ENCODE results near the gene DAAM1.

The DAAM1 gene

DNA sequence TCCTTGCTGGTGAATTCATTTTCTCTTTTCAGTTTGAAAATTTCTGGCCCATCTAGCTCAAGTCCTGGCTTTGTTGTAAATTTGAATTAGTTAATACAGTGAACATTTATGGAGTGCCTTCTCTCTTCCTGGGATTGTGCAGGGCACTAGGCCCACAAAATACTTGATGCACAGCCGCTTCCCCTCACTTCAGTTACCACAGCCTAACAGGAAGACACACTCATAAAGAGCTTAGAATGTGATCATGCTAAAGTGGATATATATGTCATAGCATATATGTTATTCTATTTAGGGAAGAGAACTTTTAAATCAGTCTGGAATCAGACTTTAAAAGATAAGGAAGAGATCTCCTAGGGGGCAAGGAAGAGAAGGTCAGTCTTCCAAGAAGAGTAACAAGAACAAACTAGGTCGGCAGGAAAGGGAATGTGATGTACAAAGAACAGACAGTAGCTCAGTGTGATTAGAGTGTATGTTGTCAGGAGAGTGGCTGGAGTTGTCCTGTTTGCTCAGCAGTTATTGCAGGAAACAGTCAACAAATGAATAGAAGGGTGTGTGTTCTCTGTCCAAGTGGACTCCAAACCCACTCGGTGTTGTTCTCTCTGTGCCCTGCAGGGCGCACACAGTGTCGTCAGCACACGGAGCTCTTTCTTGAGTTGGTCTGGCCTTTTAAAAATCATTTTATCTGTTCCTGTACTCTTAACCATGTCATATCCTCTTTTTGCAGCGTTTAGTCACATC is 74.4 kb downstream of the DAAM1 start:
- DNase-seq = peak; percentile 81

DNA sequence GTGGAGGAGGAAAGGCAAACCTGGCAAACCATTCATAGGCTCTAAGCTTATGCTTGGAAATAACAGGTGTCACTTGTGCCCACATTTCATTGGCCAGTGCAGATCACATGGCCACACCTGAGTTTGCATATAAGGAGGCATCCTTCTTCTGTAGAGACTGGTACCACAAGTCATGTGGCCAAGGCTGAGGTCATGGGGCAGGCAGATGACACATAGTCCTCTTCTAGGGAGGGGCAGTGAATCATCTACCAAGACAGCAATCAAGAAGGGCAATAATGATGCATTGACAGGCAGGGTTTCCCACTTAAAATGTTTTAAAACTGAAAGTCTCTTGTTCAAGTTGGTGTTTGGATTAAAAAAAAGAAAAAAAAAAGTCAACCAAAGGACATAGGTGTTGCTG is 77.3 kb downstream of the DAAM1 start:
- DNase-seq = no peak

DNA sequence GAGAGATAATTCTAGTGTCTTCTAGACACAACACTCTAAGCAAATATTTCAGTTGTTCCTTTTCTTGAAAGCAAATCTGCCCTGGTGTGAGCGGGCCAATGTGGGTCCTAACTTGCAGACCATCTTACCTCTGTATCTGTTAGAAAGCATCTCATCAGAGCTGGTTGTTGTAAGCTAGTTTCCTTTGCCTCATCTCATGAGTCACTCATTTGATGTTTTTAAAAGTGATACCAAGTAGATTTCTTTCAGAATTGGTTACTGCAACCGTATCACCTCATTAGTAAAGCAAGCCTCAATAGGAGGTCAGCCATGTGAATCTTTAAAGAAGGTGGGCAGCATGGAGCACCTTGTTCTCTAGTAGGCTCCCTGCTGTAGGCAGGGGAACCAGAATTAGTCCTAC is 78.6 kb downstream of the DAAM1 start:
- DNase-seq = no peak

DNA sequence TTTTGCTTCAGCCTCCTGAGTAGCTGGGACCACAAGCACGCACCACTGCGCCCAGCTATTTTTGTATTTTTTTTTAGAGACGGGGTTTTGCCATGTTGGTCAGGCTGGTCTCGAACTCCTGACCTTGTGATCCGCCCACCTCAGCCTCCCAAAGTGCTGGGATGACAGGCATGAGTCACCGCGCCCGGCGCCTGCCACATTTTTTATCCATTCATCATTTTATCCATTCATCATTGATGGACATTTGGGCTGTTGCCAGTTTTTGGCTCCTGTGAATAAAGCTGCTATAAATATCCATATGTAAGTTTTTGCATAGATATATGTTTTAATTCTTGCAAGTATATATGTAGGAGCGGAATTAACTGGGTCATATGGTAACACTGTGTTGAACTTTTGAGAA is 79.5 kb downstream of the DAAM1 start:
- DNase-seq = no peak

DNA sequence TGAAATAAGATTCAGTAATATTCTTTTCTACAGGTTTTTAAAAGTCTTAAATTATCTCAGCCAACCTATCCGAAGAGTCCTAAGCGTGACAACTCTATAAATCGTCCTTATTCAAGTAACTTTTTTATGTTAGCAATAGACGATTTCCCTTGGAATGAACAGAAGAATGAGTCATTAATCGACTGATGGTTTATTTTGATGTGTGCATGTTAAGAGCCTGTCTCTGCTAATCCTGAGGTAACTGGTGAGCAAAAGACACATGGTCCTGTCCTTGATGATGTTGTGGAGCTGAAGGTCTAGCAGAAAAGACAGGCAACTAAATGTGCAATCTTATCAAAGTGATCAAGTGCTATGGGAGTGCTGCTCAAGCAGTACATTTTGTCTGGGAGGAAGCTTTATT is 80.4 kb downstream of the DAAM1 start:
- no peak for DNase-seq

DNA sequence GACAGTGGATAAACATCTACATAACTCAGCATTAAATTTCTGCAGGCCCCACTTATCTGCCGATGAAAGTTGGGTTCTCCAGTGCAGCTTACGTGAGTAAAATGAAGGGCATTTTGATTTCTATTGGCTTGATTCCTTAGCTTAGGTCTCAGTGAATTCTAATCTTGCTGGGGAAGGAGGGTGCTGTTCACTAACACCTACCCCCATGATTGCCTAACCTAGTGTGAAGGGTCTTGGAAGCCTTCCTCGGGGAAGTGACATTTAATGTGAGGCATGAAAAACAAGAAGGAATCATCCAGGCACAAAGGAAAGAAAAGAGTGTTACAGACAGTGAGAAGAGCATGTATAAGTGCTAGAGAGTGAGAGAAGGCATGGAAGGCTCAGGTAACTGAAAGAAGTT is 81.0 kb downstream of the DAAM1 start:
- DNase-seq = no peak

DNA sequence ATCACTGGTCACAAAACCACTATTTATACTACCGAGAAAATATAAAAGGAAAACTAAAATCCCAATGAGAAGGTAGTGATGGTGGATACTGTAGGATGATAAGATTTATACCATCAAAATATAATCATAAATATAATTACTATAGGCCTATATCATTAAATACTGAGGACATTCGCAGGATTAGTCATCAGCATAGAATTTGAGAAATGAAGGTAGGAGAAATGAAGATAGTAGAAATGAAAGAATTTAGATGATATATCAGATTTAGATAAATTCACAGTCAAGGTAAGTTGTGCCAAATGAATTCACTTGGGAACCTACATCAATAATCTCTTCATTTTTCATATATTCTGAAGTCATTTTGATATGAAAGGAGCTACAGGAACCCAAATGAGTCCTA is 82.8 kb downstream of the DAAM1 start:
- no peak for DNase-seq

DNA sequence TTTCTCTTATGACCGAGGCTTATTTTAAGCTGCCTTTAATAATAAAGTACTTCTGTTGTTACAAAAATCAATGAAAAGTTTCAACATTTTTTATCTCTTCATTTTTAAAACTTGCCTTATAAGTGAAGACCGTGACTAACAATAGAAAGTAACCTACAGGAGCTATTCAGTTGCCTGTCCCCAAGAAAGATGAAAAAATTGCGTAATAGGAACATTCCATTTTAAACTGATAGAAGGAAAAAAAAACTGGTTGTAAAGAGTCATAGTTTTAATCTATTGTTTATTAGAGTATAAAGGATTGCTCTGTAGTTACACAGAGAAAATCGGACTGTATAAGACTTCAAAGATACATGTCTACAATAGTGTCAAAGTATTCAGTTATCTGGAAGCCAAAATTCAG is 83.3 kb downstream of the DAAM1 start:
- DNase-seq = no peak

DNA sequence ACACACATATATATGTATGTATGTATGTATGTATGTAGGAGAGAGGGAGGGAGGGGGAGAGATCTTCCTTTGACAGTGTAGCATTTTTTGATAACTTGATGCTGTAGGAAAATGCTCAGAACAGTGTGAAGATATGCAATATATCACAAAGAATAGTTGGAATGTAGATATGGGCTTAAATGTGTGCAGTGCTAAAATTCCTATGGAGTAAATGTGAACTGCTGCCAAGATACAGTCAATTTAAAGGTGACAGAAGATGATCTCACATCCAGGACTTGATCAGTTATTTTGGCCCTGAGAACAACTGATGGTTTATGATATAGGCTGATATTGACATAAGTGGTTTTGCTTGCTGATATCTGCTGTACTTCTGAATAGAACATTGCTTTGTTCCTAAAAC is 84.2 kb downstream of the DAAM1 start:
- no peak for DNase-seq

DNA sequence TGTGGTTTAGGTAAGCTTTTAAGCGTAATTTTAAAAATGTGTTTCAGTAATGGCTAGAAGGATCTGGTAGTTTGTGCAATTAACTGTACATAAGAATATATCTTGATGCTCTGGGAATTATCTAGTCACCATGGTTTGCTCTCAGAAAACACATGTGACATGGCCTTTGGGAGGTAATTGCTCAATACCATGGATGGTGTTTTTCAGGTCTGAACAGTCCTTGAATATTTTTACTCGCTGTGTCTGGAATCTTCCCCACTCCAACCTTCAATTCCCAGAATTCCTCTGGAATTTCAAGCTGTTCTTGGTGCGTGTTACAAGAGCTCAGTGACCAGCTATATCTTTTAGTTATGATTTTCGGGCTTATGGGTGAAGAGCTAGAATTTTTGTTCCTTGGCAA is 85.3 kb downstream of the DAAM1 start:
- no peak for DNase-seq

DNA sequence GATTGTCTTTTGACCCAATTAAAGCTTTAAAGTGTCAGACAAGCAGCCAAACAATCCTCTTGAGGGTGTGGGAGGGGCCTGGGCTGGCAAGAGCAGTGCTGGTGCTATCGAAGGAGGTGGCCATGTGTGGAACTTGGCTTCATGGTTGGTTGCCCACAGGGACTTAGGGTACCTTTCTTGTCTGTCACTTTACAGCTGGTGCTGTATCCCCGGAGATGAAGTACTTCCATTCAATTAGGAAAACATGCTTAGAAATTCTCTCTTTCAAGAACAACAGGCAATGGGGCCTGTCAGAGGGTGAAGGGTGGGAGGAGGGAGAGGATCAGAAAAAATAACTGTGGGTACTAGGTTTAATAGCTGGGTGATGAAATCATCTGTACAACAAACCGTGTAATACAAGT is 86.5 kb downstream of the DAAM1 start:
- peak; percentile 18 for DNase-seq

DNA sequence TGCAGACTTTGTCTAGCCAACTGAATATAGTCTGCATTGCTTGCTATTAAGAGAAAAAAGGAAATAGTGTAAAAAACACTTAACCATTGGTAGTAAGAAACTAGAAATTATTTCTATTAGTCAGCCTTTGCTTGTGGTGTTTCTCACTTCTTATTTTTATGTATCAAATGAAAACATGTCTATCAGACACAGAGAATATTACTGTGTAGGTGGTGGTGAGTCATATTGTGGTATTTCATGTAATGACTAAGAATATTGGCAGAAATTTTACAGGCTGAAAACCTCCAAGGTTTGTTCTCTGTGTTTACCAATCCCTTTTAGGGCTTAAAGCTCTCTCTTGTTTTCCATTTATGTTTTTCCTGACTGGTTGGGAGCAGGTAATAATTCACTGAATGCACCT is 87.2 kb downstream of the DAAM1 start:
- DNase-seq = peak; percentile 22

DNA sequence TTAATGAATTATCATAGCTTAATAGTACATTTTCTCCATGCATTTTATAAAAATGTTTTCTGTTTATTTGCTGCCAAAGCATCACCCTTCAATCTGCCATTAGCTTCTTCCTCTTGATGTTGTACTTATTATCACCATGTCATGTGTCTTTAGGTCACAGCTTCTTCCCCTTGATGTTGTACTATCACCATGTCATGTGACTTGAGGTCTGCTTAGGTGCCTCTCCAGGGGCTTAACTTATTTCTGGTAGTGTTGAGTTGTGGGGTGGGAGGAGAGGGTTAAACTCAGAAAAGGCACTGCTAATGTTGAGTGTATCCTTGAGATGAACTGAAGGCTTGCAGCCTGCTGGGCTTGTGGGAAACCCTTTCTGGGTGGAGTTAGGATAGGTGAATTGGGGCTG is 87.8 kb downstream of the DAAM1 start:
- no peak for DNase-seq

DNA sequence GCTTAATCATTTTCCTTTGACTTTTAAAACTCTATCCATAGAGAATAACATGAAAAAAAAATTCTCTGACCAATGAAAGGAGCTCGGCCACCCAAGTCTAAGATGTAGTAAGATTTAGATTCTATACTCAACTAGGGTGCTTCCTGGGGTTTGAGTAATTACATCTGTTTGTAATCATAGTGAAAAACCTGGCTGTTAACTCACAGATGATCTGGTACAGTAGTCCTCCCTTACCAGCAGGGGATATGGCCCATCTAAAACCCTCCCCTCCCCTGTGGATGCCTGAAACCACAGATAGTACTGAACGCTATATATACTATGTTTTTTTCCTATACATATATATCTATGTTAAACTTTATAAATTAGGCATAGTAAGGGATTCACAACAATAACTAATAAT is 89.2 kb downstream of the DAAM1 start:
- DNase-seq = peak; percentile 63

DNA sequence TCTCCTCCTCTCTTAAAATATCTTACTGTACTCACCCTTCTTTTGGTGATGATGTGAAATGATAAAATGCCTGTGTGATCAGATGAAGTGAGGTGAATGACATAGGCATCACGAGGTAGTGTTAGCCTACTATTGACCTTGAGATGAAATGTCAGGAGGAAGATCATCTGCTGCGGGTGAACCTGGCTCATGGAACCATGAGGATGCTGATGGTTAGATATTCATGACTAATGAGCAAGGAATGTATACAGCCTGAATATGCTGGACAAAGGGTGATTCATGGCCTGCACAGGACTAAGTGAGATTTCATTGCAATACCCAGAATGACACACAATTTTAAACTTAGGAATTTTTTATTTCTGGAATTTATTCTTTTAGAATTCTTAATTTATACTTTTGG is 89.6 kb downstream of the DAAM1 start:
- DNase-seq = peak; percentile 11

DNA sequence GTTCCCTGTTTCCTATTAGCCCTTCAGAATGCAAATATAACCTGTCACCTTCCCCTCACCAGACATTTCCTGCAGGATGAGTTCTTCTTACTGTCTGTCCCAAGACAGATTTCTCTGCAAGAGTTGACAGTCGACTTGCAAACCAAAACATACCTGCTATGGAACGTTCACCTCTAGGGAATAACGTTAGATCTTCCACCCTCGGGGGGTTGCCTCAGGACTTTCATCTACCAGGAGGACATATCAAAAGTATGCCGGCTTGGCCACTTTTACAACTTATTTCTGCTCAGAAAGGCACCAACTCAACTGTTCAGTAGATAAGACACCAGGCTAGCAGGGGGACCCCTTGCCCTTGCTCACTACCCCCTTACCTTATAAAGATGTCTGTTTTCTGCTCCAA is 92.5 kb downstream of the DAAM1 start:
- no peak for DNase-seq

DNA sequence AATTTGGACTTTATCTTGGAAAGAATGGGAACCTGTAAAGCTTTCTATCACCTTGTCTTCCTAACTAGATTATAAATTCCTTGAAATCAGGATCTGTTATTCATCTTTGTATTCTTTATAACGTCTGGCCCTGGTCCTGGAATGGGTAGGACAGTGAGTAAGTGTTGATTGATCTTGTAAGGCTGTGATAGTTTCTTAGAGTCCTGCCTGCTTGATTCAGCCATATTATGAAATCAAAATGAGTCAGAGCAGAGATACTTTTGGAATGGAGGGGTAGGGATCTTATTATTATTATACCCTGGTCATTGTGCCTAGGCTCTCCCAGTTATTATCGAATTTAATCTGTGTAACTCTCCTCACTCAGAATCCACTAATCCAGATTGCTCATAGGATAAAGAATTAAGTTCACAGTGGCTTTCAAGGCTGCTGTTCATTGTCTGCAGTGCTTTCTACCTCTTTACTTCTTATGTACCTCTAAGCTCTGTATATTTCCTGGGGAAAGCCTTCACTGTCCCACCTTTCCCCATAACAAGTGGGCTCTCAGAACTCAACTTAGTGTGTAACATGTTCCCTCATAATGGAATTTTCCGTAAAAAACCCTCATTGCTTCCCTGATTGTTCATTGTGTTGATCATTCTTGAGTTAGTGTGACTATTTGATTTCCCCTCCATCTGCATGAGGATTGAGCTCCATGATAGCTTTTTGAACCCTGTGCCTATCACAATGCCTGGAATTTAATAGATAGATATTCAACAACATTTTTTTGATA is 93.3 kb downstream of the DAAM1 start:
- no peak for DNase-seq

DNA sequence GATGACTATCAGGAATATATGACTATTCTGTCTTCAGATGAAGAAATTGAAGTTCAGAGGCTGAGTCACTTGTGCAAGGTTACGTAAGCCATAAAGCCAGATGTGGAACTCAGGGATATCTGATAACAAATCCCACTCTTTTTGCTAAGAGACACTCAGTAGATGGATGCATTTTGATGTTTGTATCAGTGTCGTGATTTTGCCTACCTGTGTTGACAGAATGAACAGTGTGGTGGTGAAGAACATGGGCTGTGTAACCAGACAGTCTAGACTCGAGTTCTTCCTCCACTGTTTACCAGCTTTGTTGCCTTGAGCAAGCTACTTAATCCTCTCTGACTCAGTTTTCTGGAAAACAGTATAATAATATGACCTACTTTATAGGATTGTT is 93.9 kb downstream of the DAAM1 start:
- no peak for DNase-seq

DNA sequence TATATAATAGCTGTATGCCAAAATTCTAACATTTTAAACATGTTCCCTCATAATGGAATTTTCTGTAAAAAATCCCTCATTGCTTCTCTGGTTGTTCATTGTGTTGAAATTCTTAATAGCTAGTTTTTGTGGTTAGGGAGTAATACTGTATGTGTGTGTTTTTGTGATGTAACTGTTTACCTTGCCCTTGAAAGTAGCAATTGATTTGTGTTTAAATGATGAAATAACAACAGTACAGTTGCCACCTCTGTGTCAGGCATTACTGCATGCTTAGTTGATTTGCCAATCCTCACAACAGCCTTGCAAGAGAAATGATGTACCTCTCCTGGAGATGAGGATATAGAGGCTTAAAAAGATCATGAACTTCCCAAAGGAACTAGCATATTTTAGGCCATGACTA is 94.9 kb downstream of the DAAM1 start:
- DNase-seq = no peak

DNA sequence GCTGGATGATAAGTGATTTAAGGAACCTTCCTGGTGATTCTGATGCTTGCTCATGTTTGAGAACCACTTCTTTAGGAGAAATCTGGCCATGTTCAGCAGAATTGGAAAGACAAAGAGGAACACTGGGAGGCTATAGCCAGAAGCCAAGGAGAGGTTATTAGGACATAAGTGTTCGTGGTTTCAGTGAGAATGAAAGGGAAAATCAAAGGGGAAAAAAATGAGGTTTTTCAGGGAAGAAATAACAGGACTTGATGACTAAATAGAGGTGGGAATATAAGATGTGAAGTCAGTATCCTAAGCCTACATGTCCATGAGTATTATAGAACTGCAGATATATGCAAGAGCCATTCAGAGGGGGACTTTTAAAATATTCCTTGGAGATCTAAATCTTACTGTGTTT is 95.6 kb downstream of the DAAM1 start:
- DNase-seq = no peak

DNA sequence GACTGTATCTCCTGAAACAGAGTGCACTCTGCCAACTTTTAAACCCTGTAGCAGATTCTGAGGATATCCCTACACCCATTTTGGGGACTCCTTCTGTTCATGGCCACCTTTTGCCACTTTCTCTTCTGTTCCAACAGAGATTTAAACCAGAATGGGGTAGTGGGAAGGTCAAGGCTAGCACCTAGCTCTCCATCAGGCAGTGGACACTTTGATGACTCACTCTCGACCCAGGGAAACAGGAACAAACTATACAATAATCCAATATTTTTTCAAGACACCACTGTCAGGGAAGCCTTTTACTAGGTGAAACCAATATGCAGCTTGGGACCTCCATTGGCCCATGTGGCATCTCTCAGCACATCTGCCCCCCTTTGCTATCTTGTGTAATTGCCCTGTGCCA is 103.6 kb downstream of the DAAM1 start:
- DNase-seq = no peak

DNA sequence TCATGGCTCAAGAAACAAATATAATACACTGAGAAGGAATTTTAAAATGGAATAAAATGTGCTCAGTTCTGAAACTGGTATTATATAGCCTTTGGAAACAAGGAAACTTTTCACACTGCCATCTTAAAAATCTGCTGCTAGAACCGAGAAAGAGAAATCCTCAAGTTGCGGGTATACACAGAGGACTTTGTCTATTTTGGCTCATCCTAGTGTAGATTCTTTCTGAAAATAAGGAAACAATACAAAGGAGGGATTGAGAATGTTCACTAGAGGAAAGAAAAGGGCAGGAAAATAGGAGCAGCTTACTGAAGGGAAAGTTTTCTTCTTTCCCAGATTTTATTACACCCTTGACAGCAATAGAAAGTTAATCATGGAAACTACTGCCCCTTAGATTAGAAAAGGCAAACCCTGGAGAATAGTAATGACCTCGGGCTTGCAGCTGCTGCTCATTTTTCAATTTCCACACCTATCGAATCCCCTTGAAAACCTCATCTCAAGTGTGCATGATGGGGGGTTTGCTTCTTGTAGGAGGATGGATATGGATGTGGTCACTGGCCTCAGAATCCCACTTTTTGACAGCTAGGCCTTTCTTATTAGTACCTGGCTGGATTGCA is 104.6 kb downstream of the DAAM1 start:
- DNase-seq = no peak

DNA sequence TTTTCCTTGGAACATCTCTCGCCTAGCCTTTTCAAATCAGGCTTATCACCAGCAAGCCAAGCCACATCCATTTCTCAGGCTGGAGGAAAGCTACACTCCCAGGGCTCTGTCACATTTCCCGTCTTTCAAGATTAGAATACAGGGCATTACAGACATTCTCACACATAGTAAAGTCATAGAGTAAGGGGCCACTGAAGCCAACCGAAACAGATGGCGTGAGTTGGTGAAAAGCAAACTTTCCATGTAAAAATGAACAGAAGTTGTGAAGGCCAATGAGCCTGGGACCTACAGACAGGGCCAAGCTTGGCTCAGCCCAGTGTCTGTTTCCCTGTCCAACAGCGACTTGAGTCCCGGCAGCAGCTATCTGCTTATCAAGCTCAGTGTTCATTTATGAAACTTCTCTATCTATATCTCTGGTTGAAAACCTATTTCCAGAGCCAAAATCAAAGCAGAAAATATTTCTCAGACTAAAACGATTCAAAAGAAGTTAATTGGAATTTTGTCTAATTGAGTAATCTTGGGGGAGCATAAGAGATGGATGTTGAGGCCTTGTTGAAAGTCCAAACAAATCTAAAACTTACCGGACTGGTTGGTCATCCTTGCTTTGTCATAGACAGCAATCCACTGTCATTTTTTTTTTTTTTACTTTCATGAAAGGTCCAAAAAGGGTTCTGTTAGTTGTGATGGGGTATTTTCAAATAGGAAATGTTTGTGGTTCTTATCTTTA is 105.6 kb downstream of the DAAM1 start:
- DNase-seq = no peak

DNA sequence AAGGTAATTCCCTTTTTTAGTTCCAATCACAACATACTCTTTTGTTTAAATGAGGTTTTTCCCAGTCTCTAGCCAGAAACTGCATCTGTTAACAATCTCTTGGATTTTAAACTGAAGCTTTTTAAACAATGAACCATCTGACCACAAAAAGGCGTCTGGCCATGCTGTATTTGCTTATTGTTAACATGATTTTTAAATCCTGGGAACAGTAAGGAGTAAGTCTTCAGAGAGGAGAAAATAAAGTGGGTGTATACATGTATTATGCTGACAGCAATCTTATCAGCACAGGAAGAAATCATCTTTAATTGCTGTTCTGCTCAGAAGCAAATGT is 106.2 kb downstream of the DAAM1 start:
- DNase-seq = no peak

All from NCI-H69 (cell line).